Mesodermal cell (in vitro differentiated cells): ENCODE results near the gene PASK.

ENCODE experiments used
- H3K27ac ChIP-seq: 2 replicates; pipeline ENCODE4 v1.7.0; 2013; ENCODE audit warnings: mild to moderate bottlenecking, low read depth, low read length, moderate library complexity; ENCODE audit not compliant: severe bottlenecking
- H3K36me3 ChIP-seq: 2 replicates; pipeline ENCODE4 v1.7.1; 2013; ENCODE audit warnings: mild to moderate bottlenecking, low read length, moderate library complexity; ENCODE audit not compliant: control insufficient read depth, insufficient read depth
- H3K4me1 ChIP-seq: one replicate; pipeline ENCODE4 v1.7.1; 2013; ENCODE audit warnings: mild to moderate bottlenecking, low read length; ENCODE audit not compliant: insufficient read depth, control insufficient read depth, poor library complexity, severe bottlenecking
- H3K4me3 ChIP-seq: 2 replicates; pipeline ENCODE4 v1.7.0; 2013; ENCODE audit warnings: low read length, control low read depth, mild to moderate bottlenecking; ENCODE audit not compliant: insufficient read depth, poor library complexity, severe bottlenecking; ENCODE audit errors: extremely low read depth
- H3K9me3 ChIP-seq: 2 replicates; pipeline ENCODE4 v1.7.1; 2013; ENCODE audit warnings: mild to moderate bottlenecking, low read length, moderate library complexity; ENCODE audit not compliant: control insufficient read depth
- WGBS, 2 experiments: methylation state at CpG; one replicate each; pipeline ENCODE4 v1.1.5; 2013; ENCODE audit warnings: missing lambda C conversion rate in 2 of 2; ENCODE audit not compliant: insufficient coverage in 2 of 2; 5-methylcytosine and 5-hydroxymethylcytosine counted together

The PASK gene

GRCh38 chr2:241070361-241070760, 78.9 kb downstream of the PASK start:
- peaks cover 3% of the 10 kb centered on the region for H3K36me3 ChIP-seq
- H3K9me3 ChIP-seq: no peaks in the 10 kb centered on the region
- H3K4me3 ChIP-seq: no peak overlapping the region
- H3K27ac ChIP-seq: no peak overlapping the region
- no peaks in the 10 kb centered on the region for H3K4me1 ChIP-seq
- WGBS, 2 experiments: 91 to 92% methylated on average over 13 of the region's 13 CpGs

GRCh38 chr2:241069821-241070281, 79.4 kb downstream of the PASK start:
- Histone ChIP-seq H3K4me1 (no peaks in the 10 kb centered on the region), H3K9me3 (no peaks in the 10 kb centered on the region), H3K36me3 (no peaks in the 10 kb centered on the region), H3K27ac (no peak overlapping the region), H3K4me3 (no peak overlapping the region)
- 85 to 88% methylated on average over 24 to 26 of the region's 26 CpGs for WGBS, 2 experiments

- no peaks in the 10 kb centered on the region for H3K36me3 ChIP-seq
Measured at GRCh38 chr2:241068942-241069810, 80.1 kb downstream of the PASK start.

GRCh38 chr2:241068136-241068941, 80.9 kb downstream of the PASK start:
- Histone ChIP-seq H3K4me1 (no peaks in the 10 kb centered on the region), H3K36me3 (no peaks in the 10 kb centered on the region), H3K4me3 (no peak overlapping the region), H3K27ac (no peak overlapping the region), H3K9me3 (no peaks in the 10 kb centered on the region)
- WGBS, 2 experiments: 86 to 89% methylated on average over 23 to 25 of the region's 25 CpGs

More at GRCh38 chr2:241068942-241069810, 80.1 kb downstream of the PASK start:
- no peaks in the 10 kb centered on the region for H3K4me1 ChIP-seq
- H3K27ac ChIP-seq: no peak overlapping the region
- H3K4me3 ChIP-seq: no peak overlapping the region
- no peaks in the 10 kb centered on the region for H3K9me3 ChIP-seq
- WGBS, 2 experiments: 85 to 87% methylated on average over 17 to 28 of the region's 28 CpGs

GRCh38 chr2:241067501-241068135, 81.7 kb downstream of the PASK start:
- Histone ChIP-seq H3K4me3 (no peak overlapping the region), H3K4me1 (no peaks in the 10 kb centered on the region), H3K27ac (no peak overlapping the region), H3K9me3 (no peaks in the 10 kb centered on the region), H3K36me3 (no peaks in the 10 kb centered on the region)
- WGBS, 2 experiments: 86 to 93% methylated on average over 15 to 21 of the region's 21 CpGs

GRCh38 chr2:241066893-241067341, 82.4 kb downstream of the PASK start:
- H3K4me1 ChIP-seq: no peaks in the 10 kb centered on the region
- WGBS, 2 experiments: 67 to 68% methylated on average over 14 to 15 of the region's 15 CpGs
- no peaks in the 10 kb centered on the region for H3K36me3 ChIP-seq
- H3K4me3 ChIP-seq: no peak overlapping the region
- no peak overlapping the region for H3K27ac ChIP-seq
- no peaks in the 10 kb centered on the region for H3K9me3 ChIP-seq

GRCh38 chr2:241066171-241066892, 82.9 kb downstream of the PASK start:
- H3K4me3 ChIP-seq: no peak overlapping the region
- H3K9me3 ChIP-seq: no peaks in the 10 kb centered on the region
- no peaks in the 10 kb centered on the region for H3K36me3 ChIP-seq
- WGBS, 2 experiments: 87 to 91% methylated on average over 19 of the region's 21 CpGs
- no peaks in the 10 kb centered on the region for H3K4me1 ChIP-seq
- no peak overlapping the region for H3K27ac ChIP-seq

GRCh38 chr2:241065355-241065803, 83.9 kb downstream of the PASK start:
- no peaks in the 10 kb centered on the region for H3K36me3 ChIP-seq
- no peak overlapping the region for H3K27ac ChIP-seq
- 87 to 91% methylated on average over 23 to 24 of the region's 27 CpGs for WGBS, 2 experiments
- H3K4me3 ChIP-seq: no peak overlapping the region
- no peaks in the 10 kb centered on the region for H3K4me1 ChIP-seq
- no peaks in the 10 kb centered on the region for H3K9me3 ChIP-seq

GRCh38 chr2:241064802-241065354, 84.4 kb downstream of the PASK start:
- Histone ChIP-seq H3K4me3 (no peak overlapping the region), H3K36me3 (no peaks in the 10 kb centered on the region), H3K4me1 (no peaks in the 10 kb centered on the region), H3K27ac (no peak overlapping the region), H3K9me3 (no peaks in the 10 kb centered on the region)
- 86 to 94% methylated on average over 18 to 22 of the region's 23 CpGs for WGBS, 2 experiments
